Stimulated activated CD8-positive, alpha-beta memory T cell treated with anti-CD3 and anti-CD28 coated beads, Interleukin-4, amount 100 ng/mL, for 4 hours (primary cell): Measurements from ENCODE around the gene TMEM255B.

Experiments
- DNase-seq, 2 donors: peaks; one replicate each; pipeline ENCODE4 v3.0.0-alpha.2; 2020; ENCODE audit warnings: low read depth in 2 of 2, low spot score in 1 of 2

TMEM255B gene

DNA sequence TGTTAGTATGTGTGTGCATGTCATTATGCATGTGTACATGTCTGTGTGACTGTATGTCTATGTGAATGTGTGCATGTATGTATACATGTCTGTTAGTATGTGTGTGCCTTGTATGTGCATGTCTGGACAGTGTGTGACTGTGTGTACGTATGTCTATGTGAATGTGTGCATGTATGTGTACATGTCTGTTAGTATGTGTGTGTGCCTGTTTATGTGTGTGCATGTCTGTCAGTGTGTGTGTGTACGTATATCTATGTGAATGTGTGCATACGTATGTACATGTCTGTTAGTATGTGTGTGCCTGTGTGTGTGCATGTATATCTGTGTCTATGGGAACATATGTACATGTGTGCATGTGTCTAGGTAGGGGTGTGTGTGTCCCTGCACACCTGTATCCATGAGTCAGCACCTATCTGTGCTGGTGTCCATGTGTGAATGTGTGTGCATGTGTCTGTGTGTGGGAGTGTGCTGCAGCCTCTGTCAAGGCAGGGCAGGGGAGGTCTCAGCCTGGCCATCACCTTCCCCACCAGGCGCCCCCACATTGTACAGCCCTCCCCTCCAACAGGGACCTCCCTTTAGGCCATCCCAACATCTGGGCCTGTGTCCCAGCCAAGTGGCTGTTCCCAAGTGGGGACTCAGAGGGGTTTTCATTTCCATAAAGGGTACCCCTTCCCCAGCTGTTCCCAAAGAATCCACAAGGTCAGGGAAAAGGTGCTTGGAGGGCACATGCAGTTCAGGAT lies 100.5 kb downstream of the TMEM255B start:
- no peak for DNase-seq

DNA sequence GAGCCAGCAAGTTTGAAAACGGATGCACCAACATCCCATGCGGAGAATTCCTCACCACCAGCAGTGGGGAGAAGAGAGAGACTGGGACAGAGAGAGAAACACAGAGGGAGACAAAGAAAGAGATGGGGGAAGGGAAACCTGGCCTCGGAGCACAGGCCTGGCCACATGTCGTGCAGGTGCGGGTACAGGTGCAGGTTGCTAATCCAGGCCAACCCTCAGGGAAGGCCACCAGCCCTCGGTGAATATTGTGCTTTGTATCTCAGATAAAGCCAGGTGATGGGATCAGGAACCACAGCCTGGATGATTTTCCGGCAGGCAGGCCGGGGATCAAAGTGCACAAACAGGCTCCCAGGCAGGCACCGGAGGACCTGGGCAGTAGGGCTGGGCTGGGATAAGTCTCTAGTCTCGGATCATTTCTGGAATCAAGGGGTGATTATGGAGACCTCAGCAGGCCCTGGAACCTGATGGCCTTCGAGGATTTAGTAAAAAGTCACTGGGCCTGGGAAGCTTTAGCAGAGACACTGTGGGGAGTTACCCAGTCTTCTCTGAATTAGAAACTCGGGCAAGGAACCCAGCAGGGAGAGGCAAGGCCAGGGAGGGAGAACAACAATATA lies 101.1 kb downstream of the TMEM255B start:
- DNase-seq: no peak

DNA sequence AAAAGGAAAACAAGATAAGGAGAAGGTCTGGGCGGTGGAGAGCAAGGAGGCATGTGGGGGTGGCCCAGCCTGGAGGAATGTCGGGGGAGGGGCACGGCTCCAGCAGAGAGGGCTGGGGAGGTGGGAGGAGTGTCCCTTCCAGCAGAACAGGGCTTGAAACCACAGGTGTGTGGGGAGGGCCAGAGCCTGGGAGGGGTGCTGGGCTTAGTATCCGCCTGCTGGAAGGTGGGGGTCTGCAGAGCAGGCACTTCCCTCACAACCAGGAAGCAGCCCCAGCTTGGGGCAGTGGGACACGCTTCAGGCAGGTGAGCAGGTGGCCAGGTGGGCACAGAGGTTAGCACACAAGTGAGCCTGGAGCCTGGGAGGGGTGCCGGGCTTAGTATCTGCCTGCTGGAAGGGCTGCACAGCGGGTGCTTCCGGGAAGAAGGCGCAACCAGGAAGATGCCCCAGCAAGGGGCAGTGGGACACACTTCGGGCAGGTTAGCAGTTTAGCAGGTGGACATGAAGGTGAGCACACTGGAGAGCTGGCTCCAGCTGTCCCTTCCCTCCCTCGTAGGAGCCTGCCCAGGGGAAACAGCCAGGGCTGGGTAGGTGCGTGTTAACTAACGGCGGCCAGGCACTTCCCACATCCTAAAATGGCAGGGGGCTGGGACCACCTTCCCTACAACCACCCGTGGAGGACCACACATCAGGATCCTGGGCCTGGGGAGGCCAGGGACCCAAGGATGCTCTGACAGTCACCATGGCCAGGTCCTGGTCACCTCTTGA lies 101.8 kb downstream of the TMEM255B start:
- DNase-seq: no peak

- no peak for DNase-seq
Measured at GRCh38 chr13:113861433-113862030, 102.5 kb downstream of the TMEM255B start.

DNA sequence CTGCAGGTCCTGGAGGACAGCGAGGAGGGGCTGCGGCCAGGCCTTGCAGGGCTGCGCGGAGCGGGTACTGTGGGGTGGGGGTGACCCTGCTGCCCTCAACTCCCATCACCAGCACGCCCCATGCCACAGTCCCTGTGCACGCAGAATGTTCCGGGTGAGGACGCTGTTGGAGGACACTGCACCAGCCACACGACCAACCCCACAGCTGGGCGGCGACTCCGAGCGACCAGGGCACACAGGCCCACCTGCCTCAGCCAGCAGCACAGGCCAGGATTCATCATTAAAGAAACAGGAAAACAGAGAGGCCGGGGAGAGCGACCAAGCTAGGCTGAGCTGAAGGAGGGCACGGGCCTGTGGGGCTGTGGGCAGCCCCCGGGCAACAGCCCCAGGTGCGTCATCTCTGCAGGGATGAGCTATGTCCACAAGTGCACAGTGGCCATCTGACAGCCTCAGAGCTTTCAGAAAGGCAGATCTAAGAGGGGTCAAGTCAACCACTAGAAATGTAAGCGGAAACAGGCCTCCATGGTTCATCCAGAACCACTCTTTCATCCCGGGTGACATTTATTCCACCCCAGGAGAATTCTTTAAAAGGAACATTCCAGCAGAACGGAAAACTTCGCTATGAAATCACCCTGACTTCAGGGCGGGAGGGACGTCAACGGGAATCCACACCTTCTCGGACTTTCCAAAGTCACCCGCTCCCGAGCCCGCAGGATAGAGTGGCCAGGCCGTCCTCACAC lies 103.3 kb downstream of the TMEM255B start:
- DNase-seq: no peak

- DNase-seq: no peak
Measured at GRCh38 chr13:113862931-113863523, 104.0 kb downstream of the TMEM255B start.

DNA sequence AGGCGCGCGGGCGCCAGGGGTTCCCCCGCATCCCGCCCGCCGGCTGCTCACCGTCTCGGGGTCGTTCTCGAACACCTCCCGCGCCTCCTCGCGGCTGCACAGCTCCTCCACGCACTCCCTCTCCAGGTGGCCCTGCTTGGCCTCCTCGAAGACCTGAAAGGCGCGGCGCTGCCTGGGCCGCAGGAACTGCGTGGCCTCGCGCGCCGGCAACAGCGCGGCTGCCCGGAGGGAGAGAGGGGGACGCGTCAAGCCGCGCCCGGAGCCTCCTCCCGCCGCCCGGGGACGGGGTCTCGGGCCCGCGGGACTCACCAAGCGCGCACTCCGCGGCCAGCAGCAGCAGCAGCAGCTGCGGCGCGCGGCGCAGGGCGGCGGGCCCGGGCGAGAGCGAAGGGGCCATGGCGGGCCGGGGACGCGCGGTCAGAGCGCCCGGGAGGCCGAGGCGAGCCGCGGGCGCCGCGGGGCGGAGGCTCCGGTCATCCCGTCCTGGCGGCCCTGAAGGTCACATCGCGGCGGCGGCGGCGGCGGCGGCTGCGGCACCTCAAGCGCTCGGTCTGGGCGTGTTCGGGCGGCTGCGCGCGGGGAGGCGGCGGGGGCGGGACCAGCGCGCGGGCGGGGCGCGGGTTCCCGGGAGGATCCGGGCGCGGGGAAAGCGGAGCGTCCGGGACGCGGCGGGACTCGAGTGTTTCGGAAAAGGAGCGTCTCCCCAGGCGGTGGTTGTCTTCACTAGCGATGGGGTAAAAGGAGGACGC lies 104.7 kb downstream of the TMEM255B start, which contains the start of gene GAS6:
Gene GAS6 (minus strand): TSS at position 553 of the 749 bp plus-strand sequence. CDS start 156 bp downstream, at position 397.
- no peak for DNase-seq

GRCh38 chr13:113864273-113864890 lies 105.4 kb downstream of the TMEM255B start:
- DNase-seq: no peak

GRCh38 chr13:113865427-113865826 lies 106.4 kb downstream of the TMEM255B start:
- DNase-seq: no peak
